IMR-90 (cell line): ENCODE measurements around the gene TTC31. TPM values are rescaled to one million over a fixed set of nuclear protein-coding genes. Genes with fewer than 3 reads are reported as not detected.

Source experiments
- ATAC-seq: fragments of 200-7000 bp; cut with Tn5 transposase; 2 replicates; pipeline ENCODE4 v1.9.1; 2020; ENCODE audit warnings: low read depth, mild to moderate bottlenecking, moderate library complexity
- BruUV-seq: library from RNA; stranded (reverse); fragments of 400-500 nt; replicated peaks from 2 replicates; lab custom pipeline; 2021; lab: Mats Ljungman, UMichigan
- CTCF ChIA-PET: fragments of 300-600 bp; formaldehyde crosslinking; extraction: SDS; loops from one replicate; lab custom pipeline; 2021; ENCODE audit warnings: antibody characterized with exemption; lab: Yijun Ruan, JAX
- POLR2A ChIA-PET: fragments of 300-600 bp; sonication (Branson Sonifier 250); formaldehyde crosslinking; loops from one replicate; lab custom pipeline; 2022; ENCODE audit warnings: antibody characterized with exemption; ENCODE audit not compliant: unreplicated experiment; lab: Charles Lee
- DNase-seq: peaks from one replicate; pipeline ENCODE4 v3.0.0; 2013
- H2AFZ ChIP-seq: replicated peaks from 2 replicates; pipeline ENCODE3; 2013; ENCODE audit warnings: low read length, mild to moderate bottlenecking; ENCODE audit not compliant: poor library complexity
- H2AK5ac ChIP-seq: 2 replicates; pipeline ENCODE4 v1.6.1; 2013; ENCODE audit warnings: low read depth, low read length, inconsistent platforms
- H2AK9ac ChIP-seq: replicated peaks from 2 replicates; pipeline ENCODE3; 2013; ENCODE audit warnings: mild to moderate bottlenecking, low read depth, low read length, moderate library complexity; ENCODE audit not compliant: poor library complexity
- H2BK120ac ChIP-seq: 2 replicates; pipeline ENCODE4 v1.6.1; 2013; ENCODE audit warnings: low read depth, low read length, inconsistent platforms
- H2BK15ac ChIP-seq: 3 replicates; pipeline ENCODE4 v1.6.1; 2013; ENCODE audit warnings: low read depth, low read length, inconsistent platforms
- H2BK20ac ChIP-seq: 2 replicates; pipeline ENCODE4 v1.6.1; 2013; ENCODE audit warnings: low read depth, mild to moderate bottlenecking, inconsistent platforms, low read length, moderate library complexity
- H2BK5ac ChIP-seq: 2 replicates; pipeline ENCODE4 v1.6.1; 2013; ENCODE audit warnings: mild to moderate bottlenecking, low read depth, low read length, inconsistent platforms; ENCODE audit not compliant: poor library complexity, severe bottlenecking
- H3K14ac ChIP-seq: replicated peaks from 2 replicates; pipeline ENCODE4 v1.6.1; 2013; ENCODE audit warnings: low read depth, low read length, inconsistent platforms
- H3K18ac ChIP-seq: 2 replicates; pipeline ENCODE4 v1.6.1; 2013; ENCODE audit warnings: low read depth, low read length, control low read depth
- H3K23ac ChIP-seq: 2 replicates; pipeline ENCODE4 v1.6.1; 2013; ENCODE audit warnings: low read depth, low read length, inconsistent platforms
- H3K27ac ChIP-seq: 2 replicates; pipeline ENCODE4 v1.5.1; 2013; ENCODE audit warnings: mild to moderate bottlenecking, control low read depth, low read length; ENCODE audit not compliant: insufficient read depth
- H3K27me3 ChIP-seq: 2 replicates; pipeline ENCODE4 v1.6.1; 2013; ENCODE audit warnings: low read length; ENCODE audit not compliant: control insufficient read depth, insufficient read depth
- H3K36me3 ChIP-seq: 2 replicates; pipeline ENCODE4 v1.6.1; 2013; ENCODE audit warnings: low read length, mixed read lengths; ENCODE audit not compliant: control insufficient read depth, insufficient read depth
- H3K4ac ChIP-seq: 2 replicates; pipeline ENCODE4 v1.6.1; 2013; ENCODE audit warnings: low read depth, low read length, inconsistent platforms
- H3K4me1 ChIP-seq: 2 replicates; pipeline ENCODE4 v1.6.1; 2013; ENCODE audit warnings: low read length, mixed read lengths; ENCODE audit not compliant: control insufficient read depth, insufficient read depth
- H3K4me2 ChIP-seq: 2 replicates; pipeline ENCODE4 v1.6.1; 2013; ENCODE audit warnings: low read depth, mild to moderate bottlenecking, control low read depth, low read length, moderate library complexity
- H3K4me3 ChIP-seq: 2 replicates; pipeline ENCODE4 v1.5.1; 2013; ENCODE audit warnings: low read depth, mild to moderate bottlenecking, control low read depth, low read length, moderate library complexity; ENCODE audit not compliant: insufficient read depth
- H3K56ac ChIP-seq: 2 replicates; pipeline ENCODE4 v1.6.1; 2013; ENCODE audit warnings: low read length, inconsistent platforms; ENCODE audit not compliant: insufficient read depth; ENCODE audit errors: extremely low read depth
- H3K79me1 ChIP-seq, 2 experiments: 2 replicates each; pipeline ENCODE4 v1.6.1; 2013; ENCODE audit warnings: low read length in 2 of 2, inconsistent platforms in 1 of 2, low read depth in 1 of 2
- H3K9ac ChIP-seq: 2 replicates; pipeline ENCODE4 v1.6.1; 2013; ENCODE audit warnings: low read depth, low read length, control low read depth
- H3K9me1 ChIP-seq: 2 replicates; pipeline ENCODE4 v1.6.1; 2013; ENCODE audit warnings: low read length, inconsistent platforms; ENCODE audit not compliant: insufficient read depth
- H3K9me3 ChIP-seq: 2 replicates; pipeline ENCODE4 v1.6.1; 2013; ENCODE audit warnings: low read length; ENCODE audit not compliant: control insufficient read depth, insufficient read depth
- H4K20me1 ChIP-seq: 2 replicates; pipeline ENCODE4 v1.6.1; 2013; ENCODE audit warnings: low read length, inconsistent platforms; ENCODE audit not compliant: insufficient read depth
- H4K5ac ChIP-seq: 2 replicates; pipeline ENCODE4 v1.6.1; 2013; ENCODE audit warnings: mild to moderate bottlenecking, low read depth, low read length, control low read depth
- H4K8ac ChIP-seq, 2 experiments: 2 replicates each; pipeline ENCODE4 v1.6.1; 2013; ENCODE audit warnings: low read depth in 2 of 2, low read length in 2 of 2, control low read depth in 1 of 2, inconsistent platforms in 1 of 2
- H4K91ac ChIP-seq: 2 replicates; pipeline ENCODE4 v1.6.1; 2013; ENCODE audit warnings: low read depth, low read length, inconsistent platforms; ENCODE audit not compliant: insufficient read depth
- MXI1 ChIP-seq: IDR thresholded peaks from 2 replicates; pipeline ENCODE4 v1.6.1; 2012; ENCODE audit warnings: low read depth, mild to moderate bottlenecking, low read length, moderate library complexity, borderline replicate concordance
- NFE2L2 ChIP-seq: fragments of 150-350 bp; IDR thresholded peaks from 2 replicates; pipeline ENCODE4 v1.6.1; 2016; ENCODE audit warnings: low read depth, mild to moderate bottlenecking, low read length
- WGBS, 2 experiments: methylation state at CpG; one replicate each; pipeline versions ENCODE4 v1.1.5 to v1.1.7; 2013; ENCODE audit warnings: missing lambda C conversion rate in 2 of 2; ENCODE audit not compliant: insufficient read length in 1 of 2; ENCODE audit errors: extremely low coverage in 2 of 2; 5-methylcytosine and 5-hydroxymethylcytosine counted together
- dilution Hi-C: fragments of 300-500 bp; cut with HindIII; formaldehyde crosslinking; loops from one replicate; pipeline ENCODE4 v1.14.3; 2018; ENCODE audit warnings: low sequenced_read_pairs; ENCODE audit not compliant: unreplicated experiment
- in situ Hi-C: fragments of 300-500 bp; cut with MboI; formaldehyde crosslinking; loops from 3 replicates; pipeline ENCODE4 v1.14.3; 2019; ENCODE audit warnings: low sequenced_read_pairs, inconsistent platforms, mixed read lengths
- intact Hi-C: fragments of 100-400 bp; cut with micrococcal nuclease; formaldehyde crosslinking; loops from 2 replicates; pipeline ENCODE4 v1.10.0; 2022
- polyA plus RNA-seq, 3 experiments: library from polyadenylated mRNA; depleted of rRNA; stranded (reverse); fragments of >200 nt; gene quantifications; 2 replicates each; pipeline ENCODE4 v1.2.3, GENCODE V29; 2012; ENCODE audit warnings: low replicate concordance in 1 of 3
- total RNA-seq: library from RNA; depleted of rRNA; stranded (reverse); fragments of >200 nt; gene quantifications from 2 replicates; pipeline ENCODE4 v1.2.3, GENCODE V29; 2012

The TTC31 gene
- total and polyA plus RNA-seq, 2 of the 4 experiments (the other 2 are of a cell fraction), result 6.3 to 18.8 TPM

- peaks cover 38% of the 10 kb centered on the region for H3K36me3 ChIP-seq
- intact Hi-C loops, result loop anchor here (1.0 to 2.0 kb wide), 3 partner anchors 45 to 59 kb away; partner anchors contain the start of gene TTC31
- BruUV-seq, result TSS peak; percentile 57
Measured at GRCh38 chr2:74528600-74529356, 45.9 kb downstream of the TTC31 start.

More at GRCh38 chr2:74528600-74529356, 45.9 kb downstream of the TTC31 start:
- Histone ChIP-seq H2BK5ac (peak overlapping the region; percentile 73), H3K4me1 (peaks cover 12% of the 10 kb centered on the region), H2BK120ac (peak overlapping the region; percentile 49; the same call in 1 of the 2 replicates), H4K91ac (peak overlapping the region; percentile 79), H3K27me3 (no peaks in the 10 kb centered on the region), H3K4me3 (peak overlapping the region; percentile 93), H2AFZ (peak overlapping the region; percentile 99), H3K27ac (peak overlapping the region; percentile 85), H2BK20ac (no peak overlapping the region), H4K20me1 (peaks cover 13% of the 10 kb centered on the region), H3K9me1 (peaks cover 19% of the 10 kb centered on the region), H4K5ac (peak overlapping the region; percentile 55), H3K4me2 (peak overlapping the region; percentile 95), H3K9ac (peak overlapping the region; percentile 93), H3K79me1 (peaks cover 32 to 57% of the 10 kb centered on the region in 2 experiments), H3K18ac (no peak overlapping the region), H3K56ac (peak overlapping the region; percentile 92), H3K9me3 (no peaks in the 10 kb centered on the region), H2AK9ac (peak overlapping the region; percentile 100), H4K8ac (peak overlapping the region; percentile 78 to 95), H3K14ac (peak overlapping the region; percentile 95), H3K4ac (peak overlapping the region; percentile 90), H2AK5ac (peak overlapping the region; percentile 96), H3K23ac (peak overlapping the region; percentile 88), H2BK15ac (no peak overlapping the region)
- 1% methylated on average over 16 of the region's 29 CpGs; no CpG with 5 or more reads in 1 of the 2 experiments for WGBS, 2 experiments
- CTCF ChIA-PET, result interaction anchor here (0.6 kb wide), 1 partner anchor 55 kb away, joined by 4 read pairs; no protein-coding TSS in a partner anchor
- no peak for ATAC-seq
- no peak for DNase-seq
- TF ChIP-seq NFE2L2 (no peak), MXI1 (peak; percentile 28; the same call in 1 of the 2 replicates)
- POLR2A ChIA-PET, result interaction anchor here (0.5 kb wide), 1 partner anchor 120 kb away, joined by 4 read pairs; no protein-coding TSS in a partner anchor
- in situ Hi-C loops, result no loop called here
- dilution Hi-C loops, result no loop called here
